Measurements from ENCODE around the gene GAL3ST3. TPM values are rescaled to one million over a fixed set of nuclear protein-coding genes. Genes with fewer than 3 reads are reported as not detected.

GAL3ST3 gene
- total RNA-seq, 1 donor from 2014 or later = 1.8 TPM

- H3K36me3 Mint-ChIP-seq (ENCODE audit: low read depth) = peaks cover 30% of the 10 kb centered on the region
- no peaks in the 10 kb centered on the region for H3K27me3 Mint-ChIP-seq (ENCODE audit: low read depth)
- H3K4me1 Mint-ChIP-seq (ENCODE audit: low read depth) = peaks cover 31% of the 10 kb centered on the region
- DNase-seq (ENCODE audit: low spot score) = peak; percentile 50
- TF ChIP-seq, protein P1, sequence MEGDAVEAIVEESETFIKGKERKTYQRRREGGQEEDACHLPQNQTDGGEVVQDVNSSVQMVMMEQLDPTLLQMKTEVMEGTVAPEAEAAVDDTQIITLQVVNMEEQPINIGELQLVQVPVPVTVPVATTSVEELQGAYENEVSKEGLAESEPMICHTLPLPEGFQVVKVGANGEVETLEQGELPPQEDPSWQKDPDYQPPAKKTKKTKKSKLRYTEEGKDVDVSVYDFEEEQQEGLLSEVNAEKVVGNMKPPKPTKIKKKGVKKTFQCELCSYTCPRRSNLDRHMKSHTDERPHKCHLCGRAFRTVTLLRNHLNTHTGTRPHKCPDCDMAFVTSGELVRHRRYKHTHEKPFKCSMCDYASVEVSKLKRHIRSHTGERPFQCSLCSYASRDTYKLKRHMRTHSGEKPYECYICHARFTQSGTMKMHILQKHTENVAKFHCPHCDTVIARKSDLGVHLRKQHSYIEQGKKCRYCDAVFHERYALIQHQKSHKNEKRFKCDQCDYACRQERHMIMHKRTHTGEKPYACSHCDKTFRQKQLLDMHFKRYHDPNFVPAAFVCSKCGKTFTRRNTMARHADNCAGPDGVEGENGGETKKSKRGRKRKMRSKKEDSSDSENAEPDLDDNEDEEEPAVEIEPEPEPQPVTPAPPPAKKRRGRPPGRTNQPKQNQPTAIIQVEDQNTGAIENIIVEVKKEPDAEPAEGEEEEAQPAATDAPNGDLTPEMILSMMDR (IDR thresholded peaks at IDR 0.05) = no peak
- H3K9me3 Mint-ChIP-seq (ENCODE audit: low read depth) = no peaks in the 10 kb centered on the region
- no peak overlapping the region for H3K4me3 Mint-ChIP-seq (ENCODE audit: unreplicated experiment)
- peak overlapping the region; percentile 57 for H3K27ac Mint-ChIP-seq (ENCODE audit: unreplicated experiment)
Measured at GRCh38 chr11:66055021-66055420, 6.1 kb upstream of the GAL3ST3 start.

- Mint-ChIP-seq H3K27ac (ENCODE audit: unreplicated experiment) (peak overlapping the region; percentile 99), H3K9me3 (ENCODE audit: low read depth) (no peaks in the 10 kb centered on the region), H3K4me3 (ENCODE audit: unreplicated experiment) (peak overlapping the region; percentile 99), H3K27me3 (ENCODE audit: low read depth) (no peaks in the 10 kb centered on the region), H3K36me3 (ENCODE audit: low read depth) (peaks cover 17% of the 10 kb centered on the region), H3K4me1 (ENCODE audit: low read depth) (peaks cover 46% of the 10 kb centered on the region)
- peak; percentile 21 for DNase-seq (ENCODE audit: low spot score)
- TF ChIP-seq, protein P1 (IDR thresholded peaks at IDR 0.05) = no peak
Measured at GRCh38 chr11:66052664-66052982, 3.7 kb upstream of the GAL3ST3 start.

DNA sequence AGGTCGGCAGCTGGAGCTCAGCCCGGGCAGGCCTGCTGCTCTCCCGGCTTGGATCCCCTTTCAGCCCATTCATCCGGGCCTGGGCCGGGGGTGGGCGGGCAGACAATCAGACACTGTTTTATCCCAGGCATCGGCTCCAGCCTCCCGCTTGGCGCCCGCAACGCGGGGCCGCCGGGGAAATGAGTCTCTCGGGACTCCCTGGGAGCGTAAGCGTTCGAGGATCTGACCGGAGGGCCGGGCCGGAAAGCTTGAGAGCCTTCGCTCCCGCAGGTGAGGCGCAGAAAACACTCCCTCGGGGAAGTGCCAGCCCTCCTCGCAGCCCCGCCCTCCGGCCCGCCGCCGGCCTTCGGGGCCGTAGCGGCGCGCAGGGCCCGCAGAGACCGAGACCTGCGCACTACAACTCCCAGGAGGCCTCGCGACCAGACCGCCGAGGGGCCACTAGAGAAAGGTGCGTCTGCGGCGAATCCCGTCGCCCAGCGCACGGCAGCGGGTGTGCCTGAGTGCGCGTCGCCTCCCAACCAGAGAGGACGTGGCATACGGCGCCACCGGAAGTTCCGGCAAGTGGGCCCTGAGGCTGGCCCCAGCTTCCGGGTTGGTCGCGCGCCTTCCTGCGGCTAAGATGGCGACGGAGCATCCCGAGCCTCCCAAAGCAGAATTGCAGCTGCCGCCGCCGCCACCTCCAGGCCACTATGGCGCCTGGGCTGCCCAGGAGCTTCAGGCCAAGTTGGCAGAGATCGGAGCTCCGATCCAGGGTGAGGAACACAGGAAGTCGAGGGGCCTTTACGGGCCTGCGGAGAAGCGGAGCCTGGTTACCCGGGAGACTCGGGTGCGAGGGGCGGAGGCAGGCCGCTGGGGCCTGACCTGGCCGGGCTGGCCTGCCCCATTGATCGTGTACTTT lies 3.1 kb upstream of the GAL3ST3 start, which contains the start of gene SF3B2:
TSS of gene SF3B2 (plus strand) at position 599 of the 898 bp plus-strand sequence. CDS start at position 620, 21 bp downstream.
- Mint-ChIP-seq H3K9me3 (ENCODE audit: low read depth) (no peaks in the 10 kb centered on the region), H3K4me3 (ENCODE audit: unreplicated experiment) (peak within 1 kb of the TSS; percentile 99), H3K27me3 (ENCODE audit: low read depth) (no peaks in the 10 kb centered on the region), H3K36me3 (ENCODE audit: low read depth) (peaks cover 14% of the 10 kb centered on the region), H3K27ac (ENCODE audit: unreplicated experiment) (peak within 1 kb of the TSS; percentile 99), H3K4me1 (ENCODE audit: low read depth) (peaks cover 49% of the 10 kb centered on the region)
- TF ChIP-seq, protein P1 (IDR thresholded peaks at IDR 0.05) = no peak
- peak; percentile 99 for DNase-seq (ENCODE audit: low spot score)

DNA sequence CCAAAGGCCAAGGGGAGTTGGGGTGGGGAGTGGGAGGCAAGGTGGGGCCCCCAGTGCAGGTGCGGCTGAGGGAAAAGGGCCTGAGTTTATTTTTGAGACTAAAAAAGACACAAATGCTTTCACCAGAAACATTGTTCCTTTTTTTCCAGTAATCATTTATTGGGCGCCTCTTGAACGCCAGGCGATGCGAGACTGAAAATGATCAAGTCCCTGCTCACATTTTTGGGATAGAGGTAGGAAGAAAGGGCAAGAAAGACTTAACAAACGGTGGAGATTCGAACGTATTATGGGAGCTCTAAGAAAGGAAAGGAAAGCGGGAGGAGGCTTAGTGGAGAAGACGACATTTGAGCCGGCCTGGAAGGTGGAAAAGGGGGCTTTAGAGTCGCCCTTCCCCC lies 2.4 kb upstream of the GAL3ST3 start:
- H3K9me3 Mint-ChIP-seq (ENCODE audit: low read depth) = no peaks in the 10 kb centered on the region
- TF ChIP-seq, protein P1 (IDR thresholded peaks at IDR 0.05) = no peak
- no peaks in the 10 kb centered on the region for H3K27me3 Mint-ChIP-seq (ENCODE audit: low read depth)
- peaks cover 12% of the 10 kb centered on the region for H3K36me3 Mint-ChIP-seq (ENCODE audit: low read depth)
- peaks cover 52% of the 10 kb centered on the region for H3K4me1 Mint-ChIP-seq (ENCODE audit: low read depth)
- peak; percentile 17 for DNase-seq (ENCODE audit: low spot score)
- peak overlapping the region; percentile 99 for H3K4me3 Mint-ChIP-seq (ENCODE audit: unreplicated experiment)
- H3K27ac Mint-ChIP-seq (ENCODE audit: unreplicated experiment) = peak overlapping the region; percentile 86

DNA sequence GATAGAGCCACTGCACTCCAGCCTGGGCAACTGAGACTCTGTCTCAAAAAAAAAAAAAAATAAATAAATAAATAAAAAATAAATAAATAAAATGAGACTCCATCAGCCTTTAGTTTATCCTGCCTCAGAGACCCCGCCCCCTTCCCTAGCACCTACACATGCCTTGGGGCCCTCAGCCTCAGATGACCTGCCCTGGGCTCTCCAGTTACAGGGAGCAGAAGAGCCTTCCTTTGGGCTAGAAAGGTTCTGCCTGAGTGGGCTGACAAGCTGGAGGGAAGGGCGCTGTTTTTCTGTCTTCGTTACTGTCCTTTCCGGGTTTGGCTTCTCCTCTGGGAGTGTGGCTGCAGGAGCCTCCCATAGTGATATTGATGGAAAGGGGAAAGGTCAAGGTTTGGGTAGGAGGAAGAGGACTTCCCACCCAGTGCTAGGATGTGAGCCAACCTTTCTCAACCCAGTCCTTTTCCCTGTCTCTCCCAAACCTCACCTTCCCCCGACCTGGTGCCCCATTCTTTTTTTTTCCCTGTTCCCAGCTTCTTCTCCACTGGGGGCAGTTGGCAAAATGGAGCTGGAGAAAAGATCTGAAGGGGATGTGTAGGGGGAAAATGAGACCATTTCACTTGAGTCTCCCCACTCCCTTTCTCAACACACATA lies 1.7 kb upstream of the GAL3ST3 start:
- DNase-seq (ENCODE audit: low spot score) = peak; percentile 18
- H3K4me3 Mint-ChIP-seq (ENCODE audit: unreplicated experiment) = peak overlapping the region; percentile 99
- no peaks in the 10 kb centered on the region for H3K9me3 Mint-ChIP-seq (ENCODE audit: low read depth)
- peaks cover 12% of the 10 kb centered on the region for H3K36me3 Mint-ChIP-seq (ENCODE audit: low read depth)
- peaks cover 52% of the 10 kb centered on the region for H3K4me1 Mint-ChIP-seq (ENCODE audit: low read depth)
- TF ChIP-seq, protein P1 (IDR thresholded peaks at IDR 0.05) = no peak
- H3K27me3 Mint-ChIP-seq (ENCODE audit: low read depth) = no peaks in the 10 kb centered on the region
- peak overlapping the region; percentile 86 for H3K27ac Mint-ChIP-seq (ENCODE audit: unreplicated experiment)

All from chondrocyte (in vitro differentiated cells).